NCI-H510A treated with DMSO at 0.1 percent for 48 hours (cell line): Measurements from ENCODE around the gene PPARD.

Source experiments
- DNase-seq: peaks from one replicate; lab custom pipeline; 2025; lab: John Stamatoyannopoulos, UW

Gene PPARD

GRCh38 chr6:35441205-35441604 lies 98.8 kb downstream of the PPARD start:
- no peak for DNase-seq

- no peak for DNase-seq
These were observed 99.3 kb downstream of the PPARD start for GRCh38 chr6:35441642-35442041.

GRCh38 chr6:35442693-35443092 lies 100.3 kb downstream of the PPARD start:
- DNase-seq = no peak

DNA sequence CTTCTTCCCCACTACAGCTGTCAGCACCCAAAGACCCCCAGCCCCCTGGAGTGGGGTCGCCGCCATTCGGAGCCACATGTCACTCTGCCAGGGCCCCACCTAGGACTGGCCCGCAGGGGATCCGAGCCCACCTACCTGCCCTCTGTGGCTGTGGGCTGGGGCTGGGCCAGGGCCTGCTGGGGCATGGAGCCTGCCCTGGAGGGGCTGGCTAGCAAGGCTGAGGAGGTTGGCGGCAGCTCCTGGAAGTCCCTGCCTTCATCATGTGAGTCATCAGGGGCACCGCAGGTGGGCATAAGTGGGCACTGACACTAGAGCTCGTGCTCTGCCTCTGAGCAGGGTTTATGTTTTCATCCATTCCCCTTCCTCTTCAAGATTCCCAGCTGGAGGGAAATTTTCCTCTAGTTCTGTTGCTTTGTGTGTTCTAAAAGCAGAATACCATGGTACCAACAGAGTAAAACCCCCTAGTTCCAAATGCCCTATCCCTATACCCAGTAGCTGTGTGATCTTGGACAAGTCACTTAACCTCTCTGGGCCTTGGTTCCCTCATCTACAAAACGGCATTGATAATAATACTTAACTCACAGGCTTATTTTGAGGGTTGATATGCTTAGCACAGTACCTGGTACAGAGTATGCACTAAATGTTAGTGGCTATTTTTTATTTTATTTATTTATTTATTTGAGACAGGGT lies 101.1 kb downstream of the PPARD start:
- DNase-seq = no peak

GRCh38 chr6:35445691-35446090 lies 103.3 kb downstream of the PPARD start:
- no peak for DNase-seq

DNA sequence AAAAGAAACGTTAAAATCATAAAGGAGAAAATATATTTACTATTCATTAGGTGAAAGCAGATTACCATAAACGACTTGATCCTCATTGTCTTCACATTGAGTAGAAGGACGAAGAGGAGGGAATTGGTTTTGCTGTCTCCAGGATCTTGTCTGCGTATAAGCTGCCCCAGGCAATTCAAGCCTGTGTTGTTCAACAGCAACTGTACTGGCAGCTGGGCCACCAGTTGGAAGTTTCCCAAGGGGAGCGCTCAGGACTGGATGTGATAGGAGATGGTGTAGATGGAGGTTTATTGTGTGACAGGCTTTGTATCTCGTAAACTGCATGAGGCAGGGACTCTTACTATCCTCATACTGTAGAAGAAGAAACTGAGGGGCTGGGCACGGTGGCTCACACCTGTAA lies 105.8 kb downstream of the PPARD start:
- no peak for DNase-seq

DNA sequence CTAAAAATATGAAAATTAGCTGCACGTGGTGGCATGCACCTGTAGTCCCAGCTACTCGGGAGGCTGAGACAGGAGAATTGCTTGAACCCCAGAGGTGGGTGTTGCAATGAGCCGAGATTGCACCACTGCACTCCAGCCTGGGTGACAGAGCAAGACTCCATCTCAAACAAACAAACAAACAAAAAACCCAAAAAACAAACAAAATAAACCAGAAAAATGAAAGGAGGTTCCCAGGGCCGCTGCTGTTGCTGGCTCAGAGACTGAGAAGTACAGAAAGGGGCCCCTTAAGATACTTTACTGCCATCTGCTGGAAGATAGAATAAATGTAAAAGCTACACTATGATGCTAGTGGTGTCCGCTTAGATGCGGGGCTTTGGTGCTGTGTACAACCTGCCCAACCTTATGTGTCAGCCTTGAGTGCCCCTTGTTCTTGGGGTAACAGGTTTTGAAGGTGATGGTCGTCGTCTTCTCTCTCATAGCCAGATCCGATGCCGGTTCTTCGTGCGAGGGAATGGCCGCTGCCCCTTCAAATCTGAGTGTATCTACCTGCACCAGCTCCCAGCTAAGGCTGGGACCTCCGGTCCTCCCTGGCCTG lies 107.0 kb downstream of the PPARD start:
- peak; percentile 91 for DNase-seq

GRCh38 chr6:35451354-35452182 lies 109.2 kb downstream of the PPARD start:
- no peak for DNase-seq

DNA sequence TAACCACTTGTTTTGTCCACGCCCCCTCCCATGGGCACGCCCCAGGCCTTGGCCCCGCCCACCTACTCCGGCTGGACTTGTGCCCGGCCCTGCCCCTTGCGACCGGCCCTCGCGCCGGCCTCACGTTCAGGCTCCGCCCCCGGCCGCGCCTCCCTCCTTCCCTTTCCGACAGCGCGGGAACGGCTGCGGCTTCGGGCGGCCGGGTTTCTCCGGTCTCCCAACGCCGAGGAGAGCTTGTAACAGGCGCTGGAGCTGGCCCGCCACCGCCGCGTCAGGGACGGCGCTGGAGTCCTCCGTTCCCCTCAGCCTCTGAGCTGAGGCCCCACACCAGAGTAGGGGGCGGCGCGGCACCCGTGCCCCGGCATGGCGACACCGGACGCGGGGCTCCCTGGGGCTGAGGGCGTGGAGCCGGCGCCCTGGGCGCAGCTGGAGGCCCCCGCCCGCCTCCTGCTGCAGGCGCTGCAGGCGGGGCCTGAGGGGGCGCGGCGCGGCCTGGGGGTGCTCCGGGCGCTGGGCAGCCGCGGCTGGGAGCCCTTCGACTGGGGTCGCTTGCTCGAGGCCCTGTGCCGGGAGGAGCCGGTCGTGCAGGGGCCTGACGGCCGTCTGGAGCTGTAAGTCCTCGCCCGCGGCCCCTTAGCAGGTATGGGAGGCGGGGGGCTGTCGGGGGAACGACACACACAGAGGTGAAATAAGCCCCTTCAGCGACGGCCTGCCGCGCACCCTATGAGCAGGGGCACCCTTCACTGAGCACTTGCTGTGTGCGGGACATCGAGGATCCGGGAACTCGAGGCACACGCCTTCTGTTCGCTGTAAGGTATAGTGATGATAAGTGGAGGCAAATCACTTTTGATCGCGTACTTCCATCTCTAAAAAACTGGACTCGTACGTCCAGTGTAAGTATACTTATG lies 110.1 kb downstream of the PPARD start, which contains the start of gene FANCE:
Gene FANCE (plus strand): TSS at position 156 of the 908 bp plus-strand sequence. CDS start 208 bp downstream, at position 364.
- peak; percentile 96 for DNase-seq

DNA sequence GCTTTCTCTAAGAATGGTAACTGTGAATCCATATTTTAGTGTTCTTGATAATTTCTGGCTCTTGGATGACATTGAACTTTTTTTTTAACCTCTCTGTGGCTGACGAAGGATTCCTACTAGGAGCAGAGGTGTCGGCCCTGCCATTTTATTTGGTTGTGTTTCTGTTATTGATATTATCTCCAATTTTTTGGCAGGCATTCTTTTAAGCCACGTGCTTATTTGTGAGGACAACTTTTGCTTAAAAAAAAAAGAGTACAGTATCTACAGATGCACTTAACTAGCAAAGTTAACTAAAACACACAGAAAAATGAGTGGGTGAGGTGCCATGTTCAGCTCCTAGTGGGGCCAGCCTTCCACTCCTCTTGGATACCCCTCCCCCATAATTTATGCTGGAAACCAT lies 110.9 kb downstream of the PPARD start:
- no peak for DNase-seq

- DNase-seq = no peak
These were observed 112.2 kb downstream of the PPARD start for GRCh38 chr6:35454391-35455110.

DNA sequence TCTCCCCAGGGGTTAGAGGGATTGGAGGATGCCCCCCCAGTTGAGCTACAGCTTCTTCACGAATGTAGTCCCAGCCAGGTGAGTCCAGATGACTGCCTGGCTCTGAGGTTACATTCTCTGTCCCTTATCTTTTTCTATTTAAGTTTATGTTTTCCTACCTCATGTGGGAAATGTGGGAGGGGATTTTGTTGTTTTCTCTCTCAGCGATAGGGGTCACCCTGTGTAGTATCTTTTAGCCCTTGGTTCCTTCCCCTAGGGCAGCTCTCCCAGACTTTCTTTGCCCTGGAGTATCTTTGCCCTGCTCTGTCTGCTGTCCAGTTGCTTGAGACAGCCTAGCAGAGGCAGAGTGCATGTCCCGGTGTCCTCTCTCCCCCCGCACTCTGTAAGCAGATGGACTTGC lies 115.5 kb downstream of the PPARD start:
- no peak for DNase-seq

DNA sequence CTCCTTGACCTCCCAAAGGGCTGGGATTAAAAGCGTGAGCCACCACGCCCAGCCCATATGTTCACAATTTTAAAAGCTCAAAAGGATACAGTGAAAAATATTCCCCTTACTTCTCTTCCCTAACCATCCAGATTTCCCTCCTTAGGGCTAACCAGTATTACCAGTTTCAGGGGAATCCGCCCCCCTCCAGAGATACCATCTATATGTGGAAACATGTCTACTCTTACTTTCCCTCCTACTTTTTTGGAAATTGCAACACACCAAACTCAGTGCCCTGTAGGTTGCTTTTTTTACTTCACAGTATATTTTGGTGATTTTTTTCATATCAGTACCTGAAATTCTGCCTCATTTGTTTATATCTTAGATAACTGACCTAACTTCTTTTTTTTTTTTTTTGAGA lies 118.9 kb downstream of the PPARD start:
- no peak for DNase-seq

- DNase-seq = no peak
These were observed 120.9 kb downstream of the PPARD start for GRCh38 chr6:35463292-35463691.

DNA sequence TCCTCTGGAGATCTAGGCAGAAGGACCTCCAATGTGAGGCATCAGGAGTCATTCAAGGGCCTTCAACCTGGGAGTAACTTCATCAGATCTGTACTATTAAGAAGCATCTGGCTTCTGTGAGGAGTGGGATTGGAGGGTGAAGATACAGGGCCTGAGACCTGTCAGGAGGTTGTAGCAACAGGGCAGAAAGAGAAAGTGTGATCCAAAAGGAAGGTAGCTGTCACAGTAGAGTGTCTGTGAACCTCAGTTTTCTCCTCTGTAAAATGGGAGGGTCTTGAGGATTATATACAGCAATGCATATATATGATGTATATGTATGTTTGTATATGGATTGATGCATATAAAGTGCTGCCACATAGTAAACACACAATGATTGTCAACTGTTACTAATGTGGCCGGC lies 123.3 kb downstream of the PPARD start:
- no peak for DNase-seq

GRCh38 chr6:35468181-35468979 lies 126.0 kb downstream of the PPARD start, which contains the start of gene RPL10A:
TSS of gene RPL10A (plus strand) at chr6:35468401. CDS start at chr6:35468435, 34 bp downstream.
- peak; percentile 99 for DNase-seq

DNA sequence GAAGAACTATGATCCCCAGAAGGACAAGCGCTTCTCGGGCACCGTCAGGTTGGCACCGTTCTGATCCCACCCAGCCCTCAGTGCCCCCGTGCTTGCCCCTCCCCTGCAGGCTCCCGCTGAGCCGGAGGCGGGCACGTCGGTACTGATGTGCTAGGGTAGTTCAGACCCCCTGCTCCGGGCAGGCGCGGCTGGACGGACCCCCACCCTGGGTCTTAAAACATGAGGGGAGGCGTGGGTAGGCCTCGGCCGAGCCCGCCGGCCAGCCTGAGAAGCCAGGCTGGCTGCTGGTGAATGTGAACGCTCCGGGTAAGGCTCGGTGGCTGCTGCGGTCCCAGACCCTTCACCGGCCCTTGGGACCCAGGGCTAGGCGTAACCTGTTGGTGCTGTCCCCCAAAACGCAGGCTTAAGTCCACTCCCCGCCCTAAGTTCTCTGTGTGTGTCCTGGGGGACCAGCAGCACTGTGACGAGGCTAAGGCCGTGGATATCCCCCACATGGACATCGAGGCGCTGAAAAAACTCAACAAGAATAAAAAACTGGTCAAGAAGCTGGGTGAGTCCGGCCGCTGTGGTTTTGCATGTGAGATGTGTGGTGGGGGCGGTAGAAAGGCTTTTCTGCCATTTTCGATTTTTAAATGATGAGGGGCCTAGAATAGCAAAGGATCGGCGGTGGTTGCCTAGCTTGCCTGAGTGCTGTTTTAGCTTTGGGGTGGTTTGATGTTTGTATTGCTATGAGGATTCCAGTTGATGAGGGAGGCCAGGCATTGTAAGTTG lies 126.8 kb downstream of the PPARD start:
- DNase-seq = peak; percentile 80

DNA sequence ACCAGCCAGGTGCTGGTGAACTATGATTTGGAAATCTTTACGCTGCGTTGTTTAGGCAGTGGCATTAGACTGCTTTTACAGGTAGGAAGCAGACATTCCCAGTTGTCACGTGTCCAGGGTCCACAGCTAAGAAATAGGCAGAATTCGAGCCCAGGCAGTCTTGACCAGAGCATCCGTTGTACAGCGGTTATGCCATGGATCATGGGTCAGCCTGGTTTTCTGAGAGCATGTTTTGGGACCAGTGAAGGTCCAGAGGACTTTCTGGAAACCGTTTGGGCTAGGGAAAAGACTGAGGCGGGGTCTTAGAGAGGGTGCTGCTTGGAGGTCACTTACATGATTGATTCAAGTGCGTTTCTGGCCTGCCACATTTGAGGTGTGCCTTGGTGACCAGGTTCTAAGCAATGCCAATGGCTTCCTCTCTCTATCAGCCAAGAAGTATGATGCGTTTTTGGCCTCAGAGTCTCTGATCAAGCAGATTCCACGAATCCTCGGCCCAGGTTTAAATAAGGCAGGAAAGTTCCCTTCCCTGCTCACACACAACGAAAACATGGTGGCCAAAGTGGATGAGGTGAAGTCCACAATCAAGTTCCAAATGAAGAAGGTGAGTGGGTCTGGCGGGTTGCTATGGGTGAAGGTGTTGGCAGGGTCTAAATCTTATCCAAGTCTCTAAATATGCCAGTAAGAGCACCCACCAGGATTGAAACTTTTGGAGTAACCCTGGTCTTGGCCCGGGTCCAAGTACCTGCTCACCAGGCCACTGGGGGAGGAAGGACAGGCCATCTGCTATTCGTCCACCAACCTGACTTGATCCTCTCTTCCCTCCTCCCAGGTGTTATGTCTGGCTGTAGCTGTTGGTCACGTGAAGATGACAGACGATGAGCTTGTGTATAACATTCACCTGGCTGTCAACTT lies 127.6 kb downstream of the PPARD start:
- peak; percentile 49 for DNase-seq
